ENCODE results near the gene TRIM8. TPM values are rescaled to one million over a fixed set of nuclear protein-coding genes. Genes with fewer than 3 reads are reported as not detected.

The TRIM8 gene
- total and polyA plus RNA-seq, 2 of the 8 experiments (the other 6 are each of a cell fraction or from before 2014, with no cell fraction given): 24.9 to 38.8 TPM

GRCh38 chr10:102641880-102642735 is 2.2 kb upstream of the TRIM8 start:
- Histone ChIP-seq H3K4me3 (ENCODE audit: extremely low read depth in 1 of 4, insufficient read depth in 2 of 4, low read depth in 3 of 4, low read length in 4 of 4) (peak overlapping the region; percentile 40 to 81 (median 63)), H3K36me3 (ENCODE audit: control insufficient read depth in 2 of 4, insufficient read depth in 4 of 4, low read length in 3 of 4) (no peaks in the 10 kb centered on the region), H4K8ac (ENCODE audit: extremely low read depth, insufficient read depth, low read length) (peak overlapping the region; percentile 95; the same call in 1 of the 2 replicates), H4K20me1 (replicated peaks in 1 of 2; ENCODE audit: control insufficient read depth in 1 of 2, insufficient read depth in 2 of 2, low read length in 2 of 2) (peaks cover 5 to 9% of the 10 kb centered on the region in 2 experiments), H2BK15ac (ENCODE audit: low read length) (no peak overlapping the region), H3K23ac (ENCODE audit: insufficient read length) (no peak overlapping the region), H2BK20ac (ENCODE audit: low read length) (no peak overlapping the region), H3K4ac (replicated peaks; ENCODE audit: insufficient read length, low read depth, low read length) (no peak overlapping the region), H3K4me2 (ENCODE audit: insufficient read depth in 1 of 2, low read depth in 2 of 2, low read length in 2 of 2) (peak overlapping the region; percentile 70 to 81), H3K27me3 (replicated peaks in 1 of 4; ENCODE audit: control insufficient read depth in 3 of 4, extremely low read depth in 1 of 4, insufficient read depth in 3 of 4, low read length in 3 of 4) (no peaks in the 10 kb centered on the region), H2BK5ac (ENCODE audit: low read depth, low read length) (peak overlapping the region; percentile 78), H3K23me2 (ENCODE audit: low read depth, low read length) (peaks cover 30% of the 10 kb centered on the region; the same call in 1 of the 2 replicates), H4K5ac (ENCODE audit: insufficient read length, low read depth, low read length) (peak overlapping the region; percentile 13), H2BK12ac (ENCODE audit: low read depth, low read length) (no peak overlapping the region), H3K27ac (ENCODE audit: low read depth, low read length) (peak overlapping the region; percentile 80; the same call in 1 of the 2 replicates), H2BK120ac (replicated peaks; ENCODE audit: low read depth, low read length) (no peak overlapping the region), H3K9ac (replicated peaks in 1 of 4; ENCODE audit: extremely low read depth in 1 of 4, low read depth in 3 of 4, low read length in 3 of 4) (peak overlapping the region; percentile 56 to 89 (median 74)), H3K79me1 (ENCODE audit: low read depth, low read length) (peaks cover 8% of the 10 kb centered on the region; the same call in 1 of the 2 replicates), H2AK5ac (ENCODE audit: low read depth, low read length) (no peak overlapping the region), H4K91ac (replicated peaks; ENCODE audit: insufficient read length, low read length) (no peak overlapping the region), H3K4me1 (replicated peaks in 1 of 4; ENCODE audit: control insufficient read depth in 3 of 4, insufficient read depth in 4 of 4, low read length in 3 of 4) (peaks cover 6 to 16% (median 13%) of the 10 kb centered on the region in 4 experiments), H3K9me3 (ENCODE audit: insufficient read depth in 2 of 2, low read depth in 1 of 2, low read length in 1 of 2) (no peaks in the 10 kb centered on the region), H3K18ac (ENCODE audit: extremely low read depth, low read length) (peak overlapping the region; percentile 34), H2AFZ (ENCODE audit: low read length) (peak overlapping the region; percentile 84; the same call in 1 of the 2 replicates), H3K56ac (replicated peaks; ENCODE audit: insufficient read length, low read depth, low read length) (no peak overlapping the region), H3K14ac (ENCODE audit: insufficient read length) (no peak overlapping the region), H3K79me2 (ENCODE audit: control insufficient read depth in 1 of 2, insufficient read depth in 2 of 2, low read length in 2 of 2) (peaks cover 0 to 22% of the 10 kb centered on the region in 2 experiments; a peak in 2 of 4 replicates)
- 1% methylated on average over 41 of the region's 77 CpGs; no CpG with 5 or more reads in 1 of the 2 experiments for WGBS, 2 experiments (ENCODE audit: extremely low coverage in 1 of 2, insufficient coverage in 1 of 2, insufficient read length in 1 of 2, insufficient replicate concordance in 2 of 2, low coverage in 1 of 2, low lambda C conversion rate in 2 of 2, missing lambda C conversion rate in 1 of 2)
- peak; percentile 94 for DNase-seq (ENCODE audit: low read depth in 1 of 2, low spot score in 2 of 2)
- POLR2A ChIA-PET (ENCODE audit: partially characterized antibody): interaction anchor here (0.9 to 5.6 kb wide), 9 partner anchors 9 to 72 kb away, joined by 3 to 51 read pairs (median 6); partner anchors contain the start of genes ARL3 and SFXN2
- FAIRE-seq: peak; percentile 94
- CTCF ChIA-PET (ENCODE audit: partially characterized antibody): interaction anchor here (0.7 to 1.2 kb wide), 4 partner anchors 10 to 36 kb away, joined by 3 to 4 read pairs (median 3); no protein-coding TSS in a partner anchor
